Liver (tissue), 9 donors: ENCODE data around the gene SORCS2. TPM values are rescaled to one million over a fixed set of nuclear protein-coding genes. Genes with fewer than 3 reads are reported as not detected.

Experiments
- DNase-seq: peaks from one replicate; pipeline ENCODE4 v3.0.0-alpha.2; 2017; ENCODE audit warnings: low spot score
- H3K27ac ChIP-seq, 2 donors: one replicate each; pipeline ENCODE4 v1.7.0; 2013; ENCODE audit warnings: inconsistent platforms in 2 of 2, low read length in 2 of 2, control low read depth in 1 of 2, low read depth in 1 of 2, mild to moderate bottlenecking in 1 of 2
- H3K27me3 ChIP-seq, 4 donors: one replicate each; pipeline versions ENCODE4 v1.6.1 to v1.7.0; 2013; ENCODE audit warnings: low read length in 3 of 4, inconsistent platforms in 1 of 4, mild to moderate bottlenecking in 1 of 4, moderate library complexity in 1 of 4; ENCODE audit not compliant: control insufficient read depth in 4 of 4, insufficient read depth in 4 of 4
- H3K36me3 ChIP-seq, 4 donors: one replicate each; pipeline versions ENCODE4 v1.6.1 to v1.7.0; 2013; ENCODE audit warnings: low read length in 3 of 4, mild to moderate bottlenecking in 3 of 4, low read depth in 1 of 4, moderate library complexity in 1 of 4; ENCODE audit not compliant: control insufficient read depth in 4 of 4, insufficient read depth in 3 of 4
- H3K4me1 ChIP-seq, 4 donors: one replicate each; pipeline versions ENCODE4 v1.6.1 to v1.7.0; 2013; ENCODE audit warnings: low read length in 3 of 4, mild to moderate bottlenecking in 3 of 4, moderate library complexity in 1 of 4; ENCODE audit not compliant: control insufficient read depth in 4 of 4, insufficient read depth in 4 of 4
- H3K4me3 ChIP-seq, 3 donors: one replicate each; pipeline versions ENCODE4 v1.6.1 to v1.7.0; 2013; ENCODE audit warnings: low read length in 3 of 3, control low read depth in 1 of 3, low read depth in 1 of 3, mild to moderate bottlenecking in 1 of 3
- H3K9ac ChIP-seq, 2 donors: one replicate each; pipeline ENCODE4 v1.7.0; 2013; ENCODE audit warnings: low read length in 2 of 2, mild to moderate bottlenecking in 2 of 2, moderate library complexity in 2 of 2, control low read depth in 1 of 2, low read depth in 1 of 2
- H3K9me3 ChIP-seq, 4 donors: one replicate each; pipeline versions ENCODE4 v1.6.1 to v1.7.0; 2013; ENCODE audit warnings: low read length in 3 of 4; ENCODE audit not compliant: control insufficient read depth in 4 of 4
- ATF3 ChIP-seq: IDR thresholded peaks from 2 replicates; pipeline ENCODE4 v1.6.1; 2016; ENCODE audit warnings: antibody characterized with exemption
- CTCF ChIP-seq: fragments of 150-350 bp; IDR thresholded peaks from 2 replicates; pipeline ENCODE4 v1.5.1; 2017; ENCODE audit warnings: improper control_type of control experiment, low read depth, low read length; ENCODE audit not compliant: missing input control
- EGR1 ChIP-seq, 2 donors: IDR thresholded peaks; 2 replicates each; pipeline ENCODE4 v1.6.1; 2016 to 2018; ENCODE audit warnings: antibody characterized with exemption in 2 of 2, low read depth in 2 of 2
- FOXA1 ChIP-seq: IDR thresholded peaks from 2 replicates; pipeline ENCODE4 v1.6.1; 2016; ENCODE audit warnings: antibody characterized with exemption
- FOXA2 ChIP-seq: IDR thresholded peaks from 2 replicates; pipeline ENCODE4 v1.6.1; 2016; ENCODE audit warnings: antibody characterized with exemption
- GABPA ChIP-seq, 2 donors: IDR thresholded peaks in 1 of 2; conservative IDR thresholded peaks in 1 of 2; 2 replicates each; pipeline ENCODE4 v1.6.1; 2016; ENCODE audit warnings: antibody characterized with exemption in 2 of 2, mild to moderate bottlenecking in 1 of 2, moderate library complexity in 1 of 2
- HNF4A ChIP-seq, 2 donors: conservative IDR thresholded peaks; 2 replicates each; pipeline ENCODE4 v1.6.1; 2016; ENCODE audit warnings: antibody characterized with exemption in 2 of 2, mild to moderate bottlenecking in 2 of 2
- HNF4G ChIP-seq: IDR thresholded peaks from 2 replicates; pipeline ENCODE4 v1.6.1; 2016; ENCODE audit warnings: antibody characterized with exemption
- JUND ChIP-seq, 2 donors: IDR thresholded peaks; 2 replicates each; pipeline ENCODE4 v1.6.1; 2016; ENCODE audit warnings: antibody characterized with exemption in 2 of 2
- NR2F2 ChIP-seq: IDR thresholded peaks from 2 replicates; pipeline ENCODE4 v1.6.1; 2016; ENCODE audit warnings: antibody characterized with exemption
- RAD21 ChIP-seq, 2 donors: IDR thresholded peaks; 2 replicates each; pipeline ENCODE4 v1.6.1; 2016; ENCODE audit warnings: antibody characterized with exemption in 2 of 2, mild to moderate bottlenecking in 2 of 2
- REST ChIP-seq: IDR thresholded peaks from 2 replicates; pipeline ENCODE4 v1.6.1; 2016; ENCODE audit warnings: antibody characterized with exemption, mild to moderate bottlenecking
- TAF1 ChIP-seq: conservative IDR thresholded peaks from 2 replicates; pipeline ENCODE4 v1.6.1; 2016; ENCODE audit warnings: antibody characterized with exemption, mild to moderate bottlenecking
- YY1 ChIP-seq: IDR thresholded peaks from 2 replicates; pipeline ENCODE4 v1.6.1; 2016; ENCODE audit warnings: antibody characterized with exemption, mild to moderate bottlenecking
- WGBS: extraction: QIAGEN DNeasy Blood & Tissue Kit; methylation state at CpG from one replicate; pipeline ENCODE4 v1.1.7; 2013; 5-methylcytosine and 5-hydroxymethylcytosine counted together
- polyA plus RNA-seq, 2 donors: library from polyadenylated mRNA; stranded (reverse) in 1 of 2; unstranded in 1 of 2; fragments of 200-250 nt in 1 of 2; fragments of >200 nt in 1 of 2; fragmentation: Nextera tagmentation in 1 of 2; extraction: Ambion mirVana in 1 of 2; gene quantifications; one replicate each; pipeline versions ENCODE4 v1.2.1 to v1.2.3, GENCODE V29; 2013 to 2015
- total RNA-seq, 2 donors: library from RNA; depleted of rRNA; stranded (reverse); fragments of >200 nt; gene quantifications; one replicate each; pipeline ENCODE4 v1.2.3, GENCODE V29; 2014
- TF ChIP-seq, protein P1 (sequence below): IDR thresholded peaks from 2 replicates; pipeline ENCODE4 v1.6.1; 2016; ENCODE audit warnings: antibody characterized with exemption
- donor health status: healthy.
- donor health status: healthy.
- donor health status: healthy.
- donor health status: healthy.
- donor health status: healthy.

Gene SORCS2
- total and polyA plus RNA-seq, 4 donors, result 0.10 to 1.4 (median 0.92) TPM

DNA sequence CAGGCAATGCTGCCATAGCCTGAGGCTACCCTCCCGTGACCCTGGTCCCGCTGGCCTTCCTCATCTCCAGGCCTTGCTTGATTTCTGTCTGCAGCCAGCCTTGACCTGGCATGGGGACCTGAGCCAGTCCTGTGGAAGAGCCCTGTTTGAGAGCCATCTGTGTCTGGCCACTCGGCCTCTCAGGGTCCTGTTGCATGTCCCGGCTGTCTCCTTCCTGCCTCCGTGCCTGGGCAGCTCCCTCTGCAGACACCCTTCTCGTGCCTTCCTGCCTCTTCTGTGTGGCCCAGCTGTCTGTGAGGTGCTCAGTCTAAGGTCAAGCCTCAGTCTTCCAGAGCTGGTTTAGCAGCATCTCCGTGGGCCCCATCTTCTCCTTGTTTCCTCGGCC is 108.4 kb downstream of the SORCS2 start:
- WGBS, result 87% methylated on average over 8 of the region's 8 CpGs
- no peak overlapping the region for H3K9ac ChIP-seq
- no peak for DNase-seq
- no peak for TF ChIP-seq FOXA1
- no peak for TF ChIP-seq NR2F2
- TF ChIP-seq FOXA2, result no peak
- TF ChIP-seq ATF3, result no peak
- TF ChIP-seq REST, result no peak
- no peak for TF ChIP-seq GABPA (IDR thresholded peaks at IDR 0.05 in 1 of 2, conservative IDR thresholded peaks at IDR 0.05 in 1 of 2)
- TF ChIP-seq RAD21 (IDR thresholded peaks at IDR 0.05), result no peak
- TF ChIP-seq EGR1 (IDR thresholded peaks at IDR 0.05; ENCODE audit: low read depth in 2 of 2), result no peak
- no peak for TF ChIP-seq YY1
- no peak for TF ChIP-seq JUND (IDR thresholded peaks at IDR 0.05)
- no peak for TF ChIP-seq HNF4A (conservative IDR thresholded peaks at IDR 0.05)
- TF ChIP-seq TAF1, result no peak
- no peaks in the 10 kb centered on the region for H3K4me1 ChIP-seq
- no peak overlapping the region for H3K27ac ChIP-seq
- H3K4me3 ChIP-seq, result no peak overlapping the region
- H3K9me3 ChIP-seq, result no peaks in the 10 kb centered on the region
- H3K36me3 ChIP-seq, result no peaks in the 10 kb centered on the region
- H3K27me3 ChIP-seq, result no peaks in the 10 kb centered on the region

DNA sequence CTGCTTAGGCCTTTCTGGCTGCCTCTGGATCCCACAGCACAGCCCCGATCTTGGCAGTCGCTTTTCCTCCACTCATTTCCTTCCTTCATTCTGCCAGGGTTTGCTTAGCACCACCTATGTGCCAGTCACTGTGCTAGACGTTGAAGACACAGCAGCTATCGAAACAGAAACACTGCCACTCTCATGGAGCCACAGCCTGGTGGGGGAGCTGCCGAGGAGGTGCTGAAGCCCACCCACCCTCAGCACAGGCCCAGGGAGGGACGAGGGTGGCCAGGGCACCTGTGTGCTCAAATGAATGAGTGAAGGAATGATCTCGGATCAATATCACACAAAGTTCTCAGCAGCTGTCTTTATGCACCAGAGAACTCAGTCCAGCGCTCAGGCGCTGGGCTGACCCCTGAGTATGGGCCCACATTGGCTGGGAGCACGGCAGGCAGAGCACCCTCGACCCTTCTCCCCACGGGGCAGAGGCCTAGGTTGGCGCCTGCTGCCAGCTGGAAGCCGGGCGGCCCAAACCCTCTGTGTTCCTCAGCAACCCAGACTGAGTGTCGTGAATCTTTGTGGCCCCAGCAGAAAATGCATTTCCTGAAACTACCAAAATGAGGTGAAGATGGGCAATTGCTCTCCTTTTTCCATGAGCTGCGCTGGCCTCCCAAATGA is 108.9 kb downstream of the SORCS2 start:
- H3K4me1 ChIP-seq, result no peaks in the 10 kb centered on the region
- H3K36me3 ChIP-seq, result no peaks in the 10 kb centered on the region
- H3K9me3 ChIP-seq, result no peaks in the 10 kb centered on the region
- 88% methylated on average over 17 of the region's 17 CpGs for WGBS
- H3K27ac ChIP-seq, result no peak overlapping the region
- no peak for DNase-seq
- no peak overlapping the region for H3K9ac ChIP-seq
- H3K4me3 ChIP-seq, result no peak overlapping the region
- no peak for TF ChIP-seq FOXA2
- TF ChIP-seq NR2F2, result no peak
- no peak for TF ChIP-seq RAD21 (IDR thresholded peaks at IDR 0.05)
- TF ChIP-seq REST, result no peak
- TF ChIP-seq EGR1 (IDR thresholded peaks at IDR 0.05; ENCODE audit: low read depth in 2 of 2), result no peak
- TF ChIP-seq CTCF, result no peak
- TF ChIP-seq YY1, result no peak
- TF ChIP-seq HNF4G, result no peak
- TF ChIP-seq, protein P1, sequence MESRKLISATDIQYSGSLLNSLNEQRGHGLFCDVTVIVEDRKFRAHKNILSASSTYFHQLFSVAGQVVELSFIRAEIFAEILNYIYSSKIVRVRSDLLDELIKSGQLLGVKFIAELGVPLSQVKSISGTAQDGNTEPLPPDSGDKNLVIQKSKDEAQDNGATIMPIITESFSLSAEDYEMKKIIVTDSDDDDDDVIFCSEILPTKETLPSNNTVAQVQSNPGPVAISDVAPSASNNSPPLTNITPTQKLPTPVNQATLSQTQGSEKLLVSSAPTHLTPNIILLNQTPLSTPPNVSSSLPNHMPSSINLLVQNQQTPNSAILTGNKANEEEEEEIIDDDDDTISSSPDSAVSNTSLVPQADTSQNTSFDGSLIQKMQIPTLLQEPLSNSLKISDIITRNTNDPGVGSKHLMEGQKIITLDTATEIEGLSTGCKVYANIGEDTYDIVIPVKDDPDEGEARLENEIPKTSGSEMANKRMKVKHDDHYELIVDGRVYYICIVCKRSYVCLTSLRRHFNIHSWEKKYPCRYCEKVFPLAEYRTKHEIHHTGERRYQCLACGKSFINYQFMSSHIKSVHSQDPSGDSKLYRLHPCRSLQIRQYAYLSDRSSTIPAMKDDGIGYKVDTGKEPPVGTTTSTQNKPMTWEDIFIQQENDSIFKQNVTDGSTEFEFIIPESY, result no peak
- H3K27me3 ChIP-seq, result no peaks in the 10 kb centered on the region
